Mucosa of stomach (tissue), 1 donor: ENCODE data around the gene FGF12.

Experiments
- H3K27me3 ChIP-seq: one replicate; pipeline ENCODE4 v1.7.0; 2013; ENCODE audit warnings: mild to moderate bottlenecking, low read length; ENCODE audit not compliant: control insufficient read depth, insufficient read depth
- H3K36me3 ChIP-seq: one replicate; pipeline ENCODE4 v1.7.0; 2013; ENCODE audit warnings: low read length; ENCODE audit not compliant: control insufficient read depth, insufficient read depth
- H3K4me1 ChIP-seq: one replicate; pipeline ENCODE4 v1.7.0; 2013; ENCODE audit warnings: mild to moderate bottlenecking, low read length; ENCODE audit not compliant: control insufficient read depth, insufficient read depth
- H3K4me3 ChIP-seq: one replicate; pipeline ENCODE4 v1.7.0; 2013; ENCODE audit warnings: low read length
- H3K9ac ChIP-seq: one replicate; pipeline ENCODE4 v1.7.0; 2013; ENCODE audit warnings: mild to moderate bottlenecking, low read length, moderate library complexity
- H3K9me3 ChIP-seq: one replicate; pipeline ENCODE4 v1.7.0; 2013; ENCODE audit warnings: mild to moderate bottlenecking, low read length, moderate library complexity; ENCODE audit not compliant: control insufficient read depth
- donor health status: Pancreatic carcinoma.

FGF12 gene

DNA sequence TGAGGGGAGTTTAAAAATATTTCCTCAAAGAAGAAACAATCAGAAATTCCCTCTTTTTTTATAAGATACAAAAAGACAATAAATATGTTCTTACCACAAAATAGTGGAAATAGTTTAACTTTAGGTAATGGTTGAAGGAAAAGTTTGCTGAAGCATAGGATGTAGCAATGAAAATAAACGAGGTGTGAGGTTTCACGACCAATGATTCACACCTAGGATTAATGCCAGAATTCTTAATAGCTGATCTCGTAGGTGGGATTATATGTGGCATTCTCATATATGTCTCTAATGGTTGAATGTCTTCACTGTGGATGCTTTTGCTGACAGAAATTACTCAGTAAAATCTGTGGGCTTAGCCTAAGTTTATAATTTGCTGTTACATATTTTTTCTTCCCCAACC is 467.7 kb downstream of the FGF12 start:
- Histone ChIP-seq H3K9ac (no peak overlapping the region), H3K4me1 (no peaks in the 10 kb centered on the region), H3K9me3 (no peaks in the 10 kb centered on the region), H3K36me3 (no peaks in the 10 kb centered on the region), H3K27me3 (no peaks in the 10 kb centered on the region), H3K4me3 (no peak overlapping the region)

DNA sequence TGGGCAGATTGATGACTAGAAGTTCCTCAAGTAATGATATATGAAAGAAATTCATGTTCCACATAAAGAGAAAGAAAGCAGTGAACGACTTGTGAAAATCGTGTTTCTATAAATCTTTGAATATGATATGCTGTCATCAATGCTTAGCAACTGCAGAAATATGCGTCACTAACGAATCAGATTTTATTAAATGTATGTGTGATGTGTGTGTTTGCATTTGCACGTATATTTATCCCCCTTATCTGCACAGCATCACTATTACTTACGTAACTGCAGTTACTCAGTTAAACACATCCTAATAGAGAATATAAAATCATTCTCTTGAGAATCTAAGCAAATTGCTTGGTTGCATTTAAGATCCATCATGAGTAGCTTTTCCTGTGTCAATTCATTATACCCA is 468.6 kb downstream of the FGF12 start:
- no peaks in the 10 kb centered on the region for H3K36me3 ChIP-seq
- no peaks in the 10 kb centered on the region for H3K27me3 ChIP-seq
- no peak overlapping the region for H3K9ac ChIP-seq
- no peaks in the 10 kb centered on the region for H3K9me3 ChIP-seq
- no peak overlapping the region for H3K4me3 ChIP-seq
- no peaks in the 10 kb centered on the region for H3K4me1 ChIP-seq

DNA sequence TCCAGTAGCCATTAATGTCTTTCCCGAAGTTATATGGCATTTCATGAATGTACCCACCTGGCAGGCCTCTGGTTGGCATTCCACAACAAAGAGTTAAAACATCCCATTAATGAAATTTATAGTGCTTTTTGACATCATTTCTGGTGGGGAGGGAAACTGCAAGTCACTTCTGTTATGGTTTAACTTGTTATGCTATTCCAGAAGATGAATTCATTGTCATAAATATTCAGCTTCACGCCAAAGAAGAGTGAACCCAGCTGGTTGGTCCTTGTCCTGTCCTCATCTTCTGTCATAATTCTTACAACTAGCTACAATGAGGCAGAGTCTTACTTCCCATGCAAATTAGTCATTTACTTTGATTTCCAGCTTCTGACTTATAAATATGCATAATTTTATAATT is 471.5 kb downstream of the FGF12 start:
- Histone ChIP-seq H3K9ac (no peak overlapping the region), H3K27me3 (no peaks in the 10 kb centered on the region), H3K4me1 (no peaks in the 10 kb centered on the region), H3K36me3 (no peaks in the 10 kb centered on the region), H3K9me3 (no peaks in the 10 kb centered on the region), H3K4me3 (no peak overlapping the region)

DNA sequence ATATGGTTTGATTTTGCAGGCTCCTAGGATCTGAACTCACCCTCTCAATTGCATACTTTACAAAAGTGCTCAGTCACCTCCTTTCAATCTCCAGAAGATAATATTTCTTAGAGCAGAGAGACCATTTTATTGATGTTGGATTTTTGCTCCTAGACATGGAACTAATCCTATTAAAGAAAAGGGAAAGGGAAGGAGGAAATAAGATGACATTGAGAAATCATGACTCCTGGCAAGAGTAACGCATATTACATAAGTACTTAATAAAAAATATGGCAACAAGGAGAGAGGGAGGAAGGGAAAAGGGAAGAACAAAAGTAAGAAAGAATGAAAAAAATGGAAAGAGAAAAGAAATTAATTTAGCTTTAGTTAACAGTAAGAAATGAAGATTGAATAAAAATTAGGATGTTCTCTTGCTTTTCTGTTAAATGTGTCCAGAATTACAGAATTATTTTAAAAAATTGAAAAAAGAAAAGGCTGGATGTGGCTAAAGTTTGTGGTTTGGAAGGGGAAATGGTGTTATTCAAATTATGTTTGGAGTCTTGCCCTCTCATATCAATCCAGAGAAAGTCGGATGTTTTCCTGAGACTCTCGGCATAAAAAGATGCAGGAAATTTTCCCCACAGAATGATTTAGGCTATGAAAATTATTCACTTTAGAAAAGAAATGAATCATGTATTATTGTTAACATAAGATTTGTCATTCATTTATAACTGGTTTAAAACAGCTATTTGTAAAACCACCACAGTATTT is 474.0 kb downstream of the FGF12 start:
- Histone ChIP-seq H3K36me3 (no peaks in the 10 kb centered on the region), H3K27me3 (no peaks in the 10 kb centered on the region), H3K4me1 (no peaks in the 10 kb centered on the region), H3K9ac (no peak overlapping the region), H3K9me3 (no peaks in the 10 kb centered on the region), H3K4me3 (no peak overlapping the region)

DNA sequence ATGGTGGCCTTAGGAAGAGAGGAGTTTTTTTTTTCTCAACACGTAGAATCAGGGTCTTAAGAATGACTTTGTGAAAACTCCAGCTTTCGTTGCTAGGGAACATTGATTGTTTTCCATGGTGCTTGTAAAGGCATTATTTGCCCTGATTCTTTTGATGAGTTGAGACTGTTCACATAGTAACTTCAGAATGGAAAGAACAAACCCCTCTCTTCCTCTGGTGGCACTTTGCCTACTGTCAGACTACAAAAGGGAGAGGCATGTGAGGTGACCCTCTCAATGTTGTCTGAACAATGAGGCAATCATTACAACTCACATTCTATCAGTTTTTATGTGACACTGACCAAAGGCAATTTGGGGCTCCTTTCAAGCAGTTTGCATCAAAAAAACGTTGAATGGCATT is 477.8 kb downstream of the FGF12 start:
- Histone ChIP-seq H3K27me3 (no peaks in the 10 kb centered on the region), H3K9ac (no peak overlapping the region), H3K4me3 (no peak overlapping the region), H3K4me1 (no peaks in the 10 kb centered on the region), H3K36me3 (no peaks in the 10 kb centered on the region), H3K9me3 (no peaks in the 10 kb centered on the region)

DNA sequence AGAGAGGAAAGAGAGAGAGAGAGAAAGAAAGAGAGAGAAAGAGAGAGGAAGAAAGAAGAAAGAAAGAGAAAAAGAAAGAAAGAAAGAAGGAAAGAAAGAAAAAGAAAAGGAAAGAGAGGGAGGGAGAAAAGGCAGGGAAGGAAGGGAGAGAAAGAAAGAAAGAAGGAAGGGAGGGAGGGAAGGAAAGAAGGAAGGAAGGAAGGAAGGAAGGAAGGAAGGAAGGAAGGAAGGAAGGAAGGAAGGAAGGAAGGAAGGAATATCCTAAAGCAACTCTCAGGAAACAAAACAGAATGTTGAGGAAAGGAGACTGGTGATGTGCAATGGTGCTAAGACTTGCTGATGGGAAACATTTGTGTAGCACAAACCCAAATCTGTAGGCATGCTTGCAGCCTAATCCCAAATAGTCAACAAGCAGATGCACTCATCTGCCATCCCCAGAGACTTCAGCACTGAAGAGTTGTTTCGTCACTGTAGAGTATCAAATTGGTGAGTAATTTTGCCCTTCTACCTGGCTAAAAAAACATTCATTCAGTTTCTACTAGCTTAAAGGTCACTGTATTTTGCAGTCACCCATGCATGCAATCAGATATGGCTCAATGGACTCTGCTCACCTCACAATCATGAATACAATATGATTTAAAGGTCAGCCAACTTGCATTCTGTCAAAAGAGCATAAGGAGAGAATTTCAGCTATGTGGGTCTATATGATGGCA is 480.3 kb downstream of the FGF12 start:
- Histone ChIP-seq H3K4me1 (no peaks in the 10 kb centered on the region), H3K4me3 (no peak overlapping the region), H3K9ac (no peak overlapping the region), H3K27me3 (no peaks in the 10 kb centered on the region), H3K36me3 (no peaks in the 10 kb centered on the region), H3K9me3 (no peaks in the 10 kb centered on the region)

DNA sequence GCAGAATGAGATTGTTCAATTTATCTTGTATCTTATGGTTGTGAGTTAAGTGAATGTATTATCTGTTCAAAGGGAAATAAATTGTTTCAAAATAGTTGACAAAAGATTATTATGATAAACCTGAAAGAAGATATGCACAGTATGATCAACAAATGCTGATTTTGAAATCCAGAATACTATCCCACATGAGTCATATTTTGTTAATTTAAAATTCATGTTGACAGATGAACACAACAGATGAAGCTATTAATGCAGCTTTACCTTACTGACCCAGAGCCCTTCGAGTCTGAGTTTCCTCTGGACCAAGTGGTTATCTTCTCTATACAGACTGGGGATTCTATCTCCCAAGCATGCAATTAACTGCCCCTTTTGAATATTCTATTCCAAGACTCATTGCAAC is 482.8 kb downstream of the FGF12 start:
- no peaks in the 10 kb centered on the region for H3K27me3 ChIP-seq
- no peak overlapping the region for H3K9ac ChIP-seq
- H3K4me3 ChIP-seq: no peak overlapping the region
- H3K9me3 ChIP-seq: no peaks in the 10 kb centered on the region
- no peaks in the 10 kb centered on the region for H3K36me3 ChIP-seq
- no peaks in the 10 kb centered on the region for H3K4me1 ChIP-seq

DNA sequence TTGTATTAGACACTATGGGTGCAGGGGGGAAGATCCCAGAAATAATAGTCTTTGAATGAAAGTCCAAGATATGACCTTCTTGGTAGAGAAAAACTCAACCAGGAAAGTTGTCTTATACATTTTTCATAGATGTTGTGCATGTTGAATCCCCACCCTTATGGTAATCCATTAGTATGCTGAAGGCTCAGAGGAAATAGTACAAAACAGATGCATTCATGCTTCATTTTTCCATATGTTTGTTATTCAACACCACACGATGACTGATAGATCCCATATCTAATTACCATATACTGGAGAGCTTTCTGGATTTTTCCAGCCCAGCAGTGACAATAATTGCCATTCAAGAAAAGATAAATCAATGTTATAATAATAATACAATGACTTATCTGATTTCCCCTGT is 487.4 kb downstream of the FGF12 start:
- Histone ChIP-seq H3K9me3 (no peaks in the 10 kb centered on the region), H3K4me1 (no peaks in the 10 kb centered on the region), H3K4me3 (no peak overlapping the region), H3K36me3 (no peaks in the 10 kb centered on the region), H3K9ac (no peak overlapping the region), H3K27me3 (no peaks in the 10 kb centered on the region)

DNA sequence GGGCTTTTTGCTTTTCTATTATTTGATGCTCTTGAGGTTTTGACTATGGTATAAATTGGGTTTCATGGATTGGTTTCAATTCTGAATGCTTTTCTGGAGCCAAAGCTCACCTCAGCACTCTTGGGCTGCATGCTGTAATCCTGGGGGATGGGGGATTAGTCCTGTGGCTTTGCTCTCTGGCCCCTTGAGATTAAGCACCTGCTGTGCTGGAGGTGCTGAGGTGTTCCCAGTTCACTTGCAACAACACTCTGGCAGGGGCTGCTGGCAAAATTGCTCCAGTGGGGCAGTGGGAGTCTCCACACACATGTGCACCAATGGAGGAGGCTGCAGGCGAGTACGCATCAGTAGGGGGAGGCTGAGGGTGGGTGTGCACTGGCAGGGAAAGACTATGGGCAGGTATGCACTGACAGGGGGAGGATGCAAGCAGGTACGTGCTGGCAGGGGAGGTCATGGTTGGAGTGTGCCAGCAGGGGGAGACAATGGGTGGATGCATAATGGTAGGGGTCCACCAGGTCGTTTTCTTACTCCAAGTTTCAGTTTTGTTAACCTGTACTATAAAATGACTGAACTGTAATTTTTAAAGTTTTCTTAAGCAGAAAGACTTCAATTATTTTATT is 489.2 kb downstream of the FGF12 start:
- Histone ChIP-seq H3K27me3 (no peaks in the 10 kb centered on the region), H3K9ac (no peak overlapping the region), H3K36me3 (no peaks in the 10 kb centered on the region), H3K4me1 (no peaks in the 10 kb centered on the region), H3K9me3 (no peaks in the 10 kb centered on the region), H3K4me3 (no peak overlapping the region)

DNA sequence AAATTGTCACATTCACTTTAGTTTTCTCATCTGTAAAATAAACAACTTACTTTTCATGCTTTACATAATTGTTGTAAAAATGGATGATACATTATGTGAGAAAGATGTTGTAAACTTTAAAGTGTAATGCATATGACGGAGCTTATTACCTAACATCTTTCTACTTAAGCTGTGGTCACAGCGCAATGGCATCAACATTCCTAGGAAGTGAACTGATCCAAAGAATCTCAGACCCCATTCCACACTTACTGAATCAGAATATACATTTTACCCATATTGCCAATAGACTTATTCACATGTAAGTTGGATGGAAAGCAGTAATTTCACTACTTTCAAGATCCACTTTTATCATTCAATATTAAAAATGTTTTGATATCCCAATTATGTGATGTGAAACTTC is 497.5 kb downstream of the FGF12 start:
- H3K4me3 ChIP-seq: no peak overlapping the region
- H3K9me3 ChIP-seq: no peaks in the 10 kb centered on the region
- no peak overlapping the region for H3K9ac ChIP-seq
- no peaks in the 10 kb centered on the region for H3K4me1 ChIP-seq
- no peaks in the 10 kb centered on the region for H3K36me3 ChIP-seq
- H3K27me3 ChIP-seq: no peaks in the 10 kb centered on the region

DNA sequence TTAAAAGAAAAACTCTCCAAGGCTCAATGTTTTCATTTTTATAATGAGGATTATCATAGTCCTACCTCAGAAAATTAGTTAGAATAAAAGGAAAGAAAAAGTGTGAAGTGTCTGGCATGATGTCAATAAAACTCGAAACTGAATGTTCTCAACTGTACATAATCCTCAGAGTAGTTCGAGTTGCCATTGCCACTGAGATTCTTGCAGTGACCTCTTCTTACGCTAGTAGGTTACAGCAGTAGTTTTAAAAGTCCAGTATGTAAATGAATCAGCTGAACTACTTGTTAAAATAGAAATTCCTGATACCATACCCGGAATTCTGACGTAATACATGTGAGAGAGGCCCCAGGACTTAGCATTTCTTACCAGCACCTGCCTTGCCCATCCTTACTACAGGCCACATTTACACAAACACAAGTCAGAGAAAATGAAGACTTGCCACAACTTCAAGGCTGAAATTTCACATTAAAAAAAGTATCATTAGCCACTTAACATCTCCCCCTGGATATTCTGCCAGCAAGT is 502.6 kb downstream of the FGF12 start:
- H3K4me3 ChIP-seq: no peak overlapping the region
- H3K9me3 ChIP-seq: no peaks in the 10 kb centered on the region
- no peaks in the 10 kb centered on the region for H3K36me3 ChIP-seq
- no peaks in the 10 kb centered on the region for H3K4me1 ChIP-seq
- H3K9ac ChIP-seq: no peak overlapping the region
- H3K27me3 ChIP-seq: no peaks in the 10 kb centered on the region

DNA sequence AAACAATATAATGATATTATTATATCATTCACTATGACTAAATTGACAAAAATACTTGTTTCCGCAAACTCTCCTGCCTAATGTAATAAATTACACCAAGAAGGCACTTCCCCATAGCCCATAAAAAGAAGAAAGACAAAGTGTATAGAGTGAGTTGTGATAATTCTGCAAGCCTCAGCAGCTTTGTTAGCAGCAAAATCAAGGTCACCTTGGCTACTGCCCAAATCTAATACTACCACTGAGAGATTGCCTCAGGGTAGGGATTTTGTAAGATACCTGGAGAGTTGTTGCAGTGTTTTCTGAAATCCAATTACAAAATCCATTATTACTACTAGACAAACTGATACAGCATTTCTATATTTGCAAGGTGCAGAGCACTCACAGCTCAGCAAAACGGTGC is 503.5 kb downstream of the FGF12 start:
- no peaks in the 10 kb centered on the region for H3K36me3 ChIP-seq
- no peaks in the 10 kb centered on the region for H3K9me3 ChIP-seq
- H3K4me1 ChIP-seq: no peaks in the 10 kb centered on the region
- H3K27me3 ChIP-seq: no peaks in the 10 kb centered on the region
- H3K4me3 ChIP-seq: no peak overlapping the region
- no peak overlapping the region for H3K9ac ChIP-seq
